ENCODE measurements around the gene CNPY1. TPM values are rescaled to one million over a fixed set of nuclear protein-coding genes. Genes with fewer than 3 reads are reported as not detected.

The CNPY1 gene
- total and polyA plus RNA-seq, 4 donors: not detected

- Histone ChIP-seq H3K27me3 (ENCODE audit: control insufficient read depth in 4 of 4, insufficient read depth in 4 of 4, low read length in 3 of 4) (peaks cover 13 to 51% (median 34%) of the 10 kb centered on the region in 4 donors), H3K4me3 (ENCODE audit: low read depth in 1 of 3, low read length in 3 of 3) (peak overlapping the region; percentile 32 to 49 (median 41)), H3K36me3 (ENCODE audit: control insufficient read depth in 4 of 4, insufficient read depth in 3 of 4, low read depth in 1 of 4, low read length in 3 of 4) (peaks cover 0 to 1% (median 0%) of the 10 kb centered on the region in 4 donors), H3K27ac (ENCODE audit: low read depth in 1 of 2, low read length in 2 of 2) (no peak overlapping the region), H3K9ac (ENCODE audit: low read depth in 1 of 2, low read length in 2 of 2) (no peak overlapping the region), H3K4me1 (ENCODE audit: control insufficient read depth in 4 of 4, insufficient read depth in 4 of 4, low read length in 3 of 4) (peaks cover 14 to 27% (median 18%) of the 10 kb centered on the region in 4 donors), H3K9me3 (ENCODE audit: control insufficient read depth in 4 of 4, low read length in 3 of 4) (no peaks in the 10 kb centered on the region)
- no peak for DNase-seq (ENCODE audit: low spot score)
- TF ChIP-seq YY1 (IDR thresholded peaks at IDR 0.05): no peak
- TF ChIP-seq TAF1 (conservative IDR thresholded peaks at IDR 0.05): no peak
- no peak for TF ChIP-seq HNF4A (conservative IDR thresholded peaks at IDR 0.05)
- WGBS: 3% methylated on average over 69 of the region's 69 CpGs
Measured at GRCh38 chr7:155456738-155457543, 89.4 kb downstream of the CNPY1 start.

GRCh38 chr7:155455776-155456737, 90.3 kb downstream of the CNPY1 start:
- no peaks in the 10 kb centered on the region for H3K36me3 ChIP-seq (ENCODE audit: control insufficient read depth in 4 of 4, insufficient read depth in 3 of 4, low read depth in 1 of 4, low read length in 3 of 4)
- H3K9me3 ChIP-seq (ENCODE audit: control insufficient read depth in 4 of 4, low read length in 3 of 4): no peaks in the 10 kb centered on the region
- no peak overlapping the region for H3K9ac ChIP-seq (ENCODE audit: low read depth in 1 of 2, low read length in 2 of 2)
- H3K27ac ChIP-seq (ENCODE audit: low read depth in 1 of 2, low read length in 2 of 2): no peak overlapping the region
- DNase-seq (ENCODE audit: low spot score): no peak
- H3K27me3 ChIP-seq (ENCODE audit: control insufficient read depth in 4 of 4, insufficient read depth in 4 of 4, low read length in 3 of 4): peaks cover 13 to 49% (median 29%) of the 10 kb centered on the region in 4 donors
- no peak overlapping the region for H3K4me3 ChIP-seq (ENCODE audit: low read depth in 1 of 3, low read length in 3 of 3)
- 8% methylated on average over 27 of the region's 27 CpGs for WGBS
- peaks cover 14 to 27% (median 18%) of the 10 kb centered on the region in 4 donors for H3K4me1 ChIP-seq (ENCODE audit: control insufficient read depth in 4 of 4, insufficient read depth in 4 of 4, low read length in 3 of 4)
- TF ChIP-seq, protein P1, sequence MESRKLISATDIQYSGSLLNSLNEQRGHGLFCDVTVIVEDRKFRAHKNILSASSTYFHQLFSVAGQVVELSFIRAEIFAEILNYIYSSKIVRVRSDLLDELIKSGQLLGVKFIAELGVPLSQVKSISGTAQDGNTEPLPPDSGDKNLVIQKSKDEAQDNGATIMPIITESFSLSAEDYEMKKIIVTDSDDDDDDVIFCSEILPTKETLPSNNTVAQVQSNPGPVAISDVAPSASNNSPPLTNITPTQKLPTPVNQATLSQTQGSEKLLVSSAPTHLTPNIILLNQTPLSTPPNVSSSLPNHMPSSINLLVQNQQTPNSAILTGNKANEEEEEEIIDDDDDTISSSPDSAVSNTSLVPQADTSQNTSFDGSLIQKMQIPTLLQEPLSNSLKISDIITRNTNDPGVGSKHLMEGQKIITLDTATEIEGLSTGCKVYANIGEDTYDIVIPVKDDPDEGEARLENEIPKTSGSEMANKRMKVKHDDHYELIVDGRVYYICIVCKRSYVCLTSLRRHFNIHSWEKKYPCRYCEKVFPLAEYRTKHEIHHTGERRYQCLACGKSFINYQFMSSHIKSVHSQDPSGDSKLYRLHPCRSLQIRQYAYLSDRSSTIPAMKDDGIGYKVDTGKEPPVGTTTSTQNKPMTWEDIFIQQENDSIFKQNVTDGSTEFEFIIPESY (IDR thresholded peaks at IDR 0.05): no peak
- TF ChIP-seq TAF1 (conservative IDR thresholded peaks at IDR 0.05) (no peak), NR2F2 (IDR thresholded peaks at IDR 0.05) (no peak), RXRA (IDR thresholded peaks at IDR 0.05) (no peak), GABPA (IDR thresholded peaks at IDR 0.05 in 1 of 2, conservative IDR thresholded peaks at IDR 0.05 in 1 of 2) (no peak), MAX (IDR thresholded peaks at IDR 0.05) (no peak), FOXA2 (IDR thresholded peaks at IDR 0.05) (no peak), EGR1 (IDR thresholded peaks at IDR 0.05; ENCODE audit: low read depth in 2 of 2) (no peak), JUND (IDR thresholded peaks at IDR 0.05) (no peak), REST (IDR thresholded peaks at IDR 0.05) (no peak)
